Measurements from ENCODE around the gene ADGRF1. TPM values are rescaled to one million over a fixed set of nuclear protein-coding genes. Genes with fewer than 3 reads are reported as not detected.

Gene ADGRF1
- total RNA-seq, 4 donors from 2014 or later: not detected

GRCh38 chr6:46985943-46986342, 56.2 kb downstream of the ADGRF1 start:
- Histone ChIP-seq H3K9me3 (no peaks in the 10 kb centered on the region), H3K4me3 (no peak overlapping the region), H3K27ac (no peak overlapping the region), H3K27me3 (no peaks in the 10 kb centered on the region), H3K36me3 (no peaks in the 10 kb centered on the region), H3K4me1 (peaks cover 0 to 11% (median 0%) of the 10 kb centered on the region in 4 donors)
- TF ChIP-seq POLR2A (IDR thresholded peaks at IDR 0.05) (no peak), EP300 (IDR thresholded peaks at IDR 0.05) (no peak)
- TF ChIP-seq, protein P1, sequence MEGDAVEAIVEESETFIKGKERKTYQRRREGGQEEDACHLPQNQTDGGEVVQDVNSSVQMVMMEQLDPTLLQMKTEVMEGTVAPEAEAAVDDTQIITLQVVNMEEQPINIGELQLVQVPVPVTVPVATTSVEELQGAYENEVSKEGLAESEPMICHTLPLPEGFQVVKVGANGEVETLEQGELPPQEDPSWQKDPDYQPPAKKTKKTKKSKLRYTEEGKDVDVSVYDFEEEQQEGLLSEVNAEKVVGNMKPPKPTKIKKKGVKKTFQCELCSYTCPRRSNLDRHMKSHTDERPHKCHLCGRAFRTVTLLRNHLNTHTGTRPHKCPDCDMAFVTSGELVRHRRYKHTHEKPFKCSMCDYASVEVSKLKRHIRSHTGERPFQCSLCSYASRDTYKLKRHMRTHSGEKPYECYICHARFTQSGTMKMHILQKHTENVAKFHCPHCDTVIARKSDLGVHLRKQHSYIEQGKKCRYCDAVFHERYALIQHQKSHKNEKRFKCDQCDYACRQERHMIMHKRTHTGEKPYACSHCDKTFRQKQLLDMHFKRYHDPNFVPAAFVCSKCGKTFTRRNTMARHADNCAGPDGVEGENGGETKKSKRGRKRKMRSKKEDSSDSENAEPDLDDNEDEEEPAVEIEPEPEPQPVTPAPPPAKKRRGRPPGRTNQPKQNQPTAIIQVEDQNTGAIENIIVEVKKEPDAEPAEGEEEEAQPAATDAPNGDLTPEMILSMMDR (IDR thresholded peaks at IDR 0.05): no peak
- 79 to 83% methylated on average over 3 of the region's 3 CpGs for WGBS, 2 donors
- no peak for DNase-seq (ENCODE audit: low spot score in 2 of 2)

DNA sequence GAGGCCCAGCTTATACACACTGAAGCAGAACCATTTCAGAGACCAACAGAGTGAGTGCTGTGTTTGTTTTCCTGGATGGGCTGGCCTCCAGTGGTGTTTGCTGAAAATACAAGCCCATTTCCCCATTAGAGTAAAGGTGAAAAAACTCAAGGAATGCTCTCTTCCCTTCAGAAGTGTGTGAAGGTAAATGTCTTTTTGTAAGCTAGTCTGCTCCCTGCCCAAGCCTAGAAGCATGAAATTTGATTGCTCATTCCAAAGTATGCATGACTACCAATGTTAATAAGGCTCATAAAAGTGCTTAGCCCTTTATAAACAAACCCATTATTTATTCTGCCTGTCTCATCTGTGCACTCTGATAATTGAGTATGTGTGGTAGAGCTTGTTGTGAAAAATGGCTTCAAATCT, 59.1 kb downstream of the ADGRF1 start:
- Histone ChIP-seq H3K27me3 (no peaks in the 10 kb centered on the region), H3K27ac (no peak overlapping the region), H3K4me3 (no peak overlapping the region), H3K9me3 (no peaks in the 10 kb centered on the region), H3K36me3 (no peaks in the 10 kb centered on the region), H3K4me1 (no peaks in the 10 kb centered on the region)
- no peak for DNase-seq (ENCODE audit: low spot score in 2 of 2)
- no peak for TF ChIP-seq POLR2A (IDR thresholded peaks at IDR 0.05)
- TF ChIP-seq EP300 (IDR thresholded peaks at IDR 0.05): no peak

DNA sequence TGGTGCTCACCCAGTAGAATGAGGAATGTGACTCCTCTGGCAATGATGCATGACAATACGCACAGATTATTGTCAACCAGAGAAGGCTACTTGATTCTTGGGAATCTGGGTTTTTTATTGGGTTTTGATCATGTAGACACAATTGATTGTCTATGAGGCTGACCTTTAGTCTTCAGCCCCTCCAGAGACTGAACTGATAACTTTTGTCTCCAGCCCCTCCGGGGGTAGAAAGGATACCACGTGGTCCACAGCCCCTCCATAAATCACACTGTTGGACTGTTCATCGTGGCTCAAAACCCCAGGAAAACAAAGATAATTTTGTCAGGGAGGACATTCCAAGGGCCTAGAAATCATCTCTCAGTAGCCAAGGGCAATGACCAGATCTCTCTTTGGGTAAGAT, 62.9 kb downstream of the ADGRF1 start:
- no peaks in the 10 kb centered on the region for H3K9me3 ChIP-seq
- no peaks in the 10 kb centered on the region for H3K27me3 ChIP-seq
- no peak for DNase-seq (ENCODE audit: low spot score in 2 of 2)
- no peak overlapping the region for H3K4me3 ChIP-seq
- WGBS, 2 donors: 38 to 53% methylated on average over 4 of the region's 4 CpGs
- no peak overlapping the region for H3K27ac ChIP-seq
- no peaks in the 10 kb centered on the region for H3K4me1 ChIP-seq
- TF ChIP-seq POLR2A (IDR thresholded peaks at IDR 0.05) (no peak), EP300 (IDR thresholded peaks at IDR 0.05) (no peak)
- TF ChIP-seq, protein P1 (IDR thresholded peaks at IDR 0.05): no peak
- H3K36me3 ChIP-seq: no peaks in the 10 kb centered on the region

- Histone ChIP-seq H3K27ac (no peak overlapping the region), H3K4me1 (no peaks in the 10 kb centered on the region), H3K9me3 (no peaks in the 10 kb centered on the region), H3K4me3 (no peak overlapping the region), H3K36me3 (no peaks in the 10 kb centered on the region), H3K27me3 (no peaks in the 10 kb centered on the region)
- WGBS, 2 donors: 76 to 88% methylated on average over 1 of the region's 1 CpG
- no peak for DNase-seq (ENCODE audit: low spot score in 2 of 2)
- TF ChIP-seq, protein P1 (IDR thresholded peaks at IDR 0.05): no peak
- no peak for TF ChIP-seq EP300 (IDR thresholded peaks at IDR 0.05)
- no peak for TF ChIP-seq POLR2A (IDR thresholded peaks at IDR 0.05)
Measured at GRCh38 chr6:46974786-46975185, 67.3 kb downstream of the ADGRF1 start.

- H3K4me1 ChIP-seq: no peaks in the 10 kb centered on the region
- H3K9me3 ChIP-seq: no peaks in the 10 kb centered on the region
- DNase-seq (ENCODE audit: low spot score in 2 of 2): no peak
- H3K36me3 ChIP-seq: no peaks in the 10 kb centered on the region
- WGBS, 2 donors: 80 to 88% methylated on average over 2 of the region's 2 CpGs
- no peak overlapping the region for H3K4me3 ChIP-seq
- TF ChIP-seq POLR2A (IDR thresholded peaks at IDR 0.05) (no peak), EP300 (IDR thresholded peaks at IDR 0.05) (no peak)
- TF ChIP-seq, protein P1 (IDR thresholded peaks at IDR 0.05): no peak
- no peak overlapping the region for H3K27ac ChIP-seq
- no peaks in the 10 kb centered on the region for H3K27me3 ChIP-seq
Measured at GRCh38 chr6:46973029-46973428, 69.1 kb downstream of the ADGRF1 start.

DNA sequence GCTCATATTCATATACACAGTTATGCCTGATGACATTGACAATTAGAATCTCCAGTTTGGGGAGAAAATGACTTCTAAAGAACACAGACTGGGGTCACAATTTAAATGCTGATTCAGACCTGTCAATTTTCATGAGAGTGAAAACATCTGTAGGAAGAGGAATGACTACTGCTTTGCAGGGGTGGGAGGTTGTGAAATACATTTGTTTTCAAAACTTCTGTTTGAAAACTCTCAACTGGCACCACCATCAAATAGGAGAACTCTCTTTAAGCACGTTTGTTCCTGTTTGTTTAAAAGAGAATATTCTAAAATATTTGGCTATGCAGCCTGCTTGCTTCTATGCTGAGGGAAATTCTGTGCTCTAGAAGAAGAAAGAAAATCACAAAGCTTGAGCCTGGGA, 69.6 kb downstream of the ADGRF1 start:
- Histone ChIP-seq H3K27me3 (no peaks in the 10 kb centered on the region), H3K4me1 (no peaks in the 10 kb centered on the region), H3K9me3 (no peaks in the 10 kb centered on the region), H3K36me3 (no peaks in the 10 kb centered on the region), H3K4me3 (no peak overlapping the region), H3K27ac (no peak overlapping the region)
- TF ChIP-seq POLR2A (IDR thresholded peaks at IDR 0.05) (no peak), EP300 (IDR thresholded peaks at IDR 0.05) (no peak)
- TF ChIP-seq, protein P1 (IDR thresholded peaks at IDR 0.05): no peak
- WGBS, 2 donors: 35 to 42% methylated on average over 1 of the region's 1 CpG
- no peak for DNase-seq (ENCODE audit: low spot score in 2 of 2)

Data from tibial nerve (tissue), 4 donors.